Neural progenitor cell (in vitro differentiated cells): ENCODE results near the gene TNNC1. TPM values are rescaled to one million over a fixed set of nuclear protein-coding genes. Genes with fewer than 3 reads are reported as not detected.

Experiments
- DNase-seq: peaks from one replicate; pipeline ENCODE4 v3.0.0-alpha.2; 2016; ENCODE audit warnings: low spot score
- H2AFZ ChIP-seq: fragments of 200-600 bp; sonication (generic); replicated peaks from 2 replicates; pipeline ENCODE4 v1.6.1; 2016; ENCODE audit warnings: antibody characterized with exemption
- H3F3A ChIP-seq: fragments of 200-600 bp; sonication (generic); 2 replicates; pipeline ENCODE4 v1.6.1; 2016; ENCODE audit warnings: antibody characterized with exemption, low read depth
- H3K27ac ChIP-seq: fragments of 200-600 bp; sonication (generic); 2 replicates; pipeline ENCODE4 v1.5.1; 2016; ENCODE audit warnings: mild to moderate bottlenecking
- H3K27me3 ChIP-seq: fragments of 200-600 bp; sonication (generic); 2 replicates; pipeline ENCODE4 v1.6.1; 2016; ENCODE audit warnings: mild to moderate bottlenecking, moderate library complexity
- H3K36me3 ChIP-seq: fragments of 200-600 bp; sonication (generic); 2 replicates; pipeline ENCODE4 v1.5.1; 2016
- H3K4me1 ChIP-seq: fragments of 200-600 bp; sonication (generic); 2 replicates; pipeline ENCODE4 v1.6.1; 2016; ENCODE audit warnings: mixed run types
- H3K4me2 ChIP-seq: fragments of 200-600 bp; sonication (generic); 2 replicates; pipeline ENCODE4 v1.6.1; 2016
- H3K4me3 ChIP-seq: fragments of 200-600 bp; sonication (generic); 2 replicates; pipeline ENCODE4 v1.5.1; 2016
- H3K79me2 ChIP-seq: fragments of 200-600 bp; sonication (generic); 2 replicates; pipeline ENCODE4 v1.6.1; 2016; ENCODE audit warnings: low read depth
- H3K9ac ChIP-seq: fragments of 200-600 bp; sonication (generic); 2 replicates; pipeline ENCODE4 v1.6.1; 2016
- H3K9me3 ChIP-seq: fragments of 200-600 bp; sonication (generic); 2 replicates; pipeline ENCODE4 v1.5.1; 2016; ENCODE audit warnings: low read depth
- H4K20me1 ChIP-seq: fragments of 200-600 bp; sonication (generic); 2 replicates; pipeline ENCODE4 v1.6.1; 2016; ENCODE audit warnings: low read depth
- H3K27ac Mint-ChIP-seq: 3 replicates; pipeline ENCODE4 v1.8.0; 2021; ENCODE audit warnings: mixed read lengths
- H3K27me3 Mint-ChIP-seq: 2 replicates; pipeline ENCODE4 v1.8.0; 2022; ENCODE audit warnings: low read depth, mild to moderate bottlenecking, inconsistent platforms, moderate library complexity, mixed read lengths; ENCODE audit not compliant: insufficient read depth
- H3K36me3 Mint-ChIP-seq: 3 replicates; pipeline ENCODE4 v1.8.0; 2021; ENCODE audit warnings: mixed read lengths
- H3K4me1 Mint-ChIP-seq: 3 replicates; pipeline ENCODE4 v1.8.0; 2021; ENCODE audit warnings: mixed read lengths
- H3K4me3 Mint-ChIP-seq: 3 replicates; pipeline ENCODE4 v1.8.0; 2021; ENCODE audit warnings: mild to moderate bottlenecking, moderate library complexity, mixed read lengths
- H3K9me3 Mint-ChIP-seq: 3 replicates; pipeline ENCODE4 v1.8.0; 2020; ENCODE audit warnings: mixed read lengths
- EZH2 ChIP-seq: fragments of 200-600 bp; sonication (generic); IDR thresholded peaks from 2 replicates; pipeline ENCODE4 v1.6.1; 2017; ENCODE audit warnings: antibody characterized with exemption, mild to moderate bottlenecking, moderate library complexity
- EZH2phosphoT487 ChIP-seq: fragments of 200-600 bp; sonication (generic); IDR thresholded peaks from 2 replicates; pipeline ENCODE4 v1.6.1; 2017; ENCODE audit warnings: antibody characterized with exemption
- total RNA-seq: library from RNA; depleted of rRNA; stranded (reverse); fragments of >200 nt; gene quantifications from 2 replicates; pipeline ENCODE4 v1.2.3, GENCODE V29; 2015; ENCODE audit warnings: low replicate concordance
- TF ChIP-seq, protein P1 (sequence below): fragments of 200-600 bp; sonication (generic); IDR thresholded peaks from 2 replicates; pipeline ENCODE4 v1.5.1; 2017; ENCODE audit warnings: antibody characterized with exemption, mild to moderate bottlenecking

TNNC1 gene
- total RNA-seq, 1 donor from 2014 or later: 0.67 TPM

DNA sequence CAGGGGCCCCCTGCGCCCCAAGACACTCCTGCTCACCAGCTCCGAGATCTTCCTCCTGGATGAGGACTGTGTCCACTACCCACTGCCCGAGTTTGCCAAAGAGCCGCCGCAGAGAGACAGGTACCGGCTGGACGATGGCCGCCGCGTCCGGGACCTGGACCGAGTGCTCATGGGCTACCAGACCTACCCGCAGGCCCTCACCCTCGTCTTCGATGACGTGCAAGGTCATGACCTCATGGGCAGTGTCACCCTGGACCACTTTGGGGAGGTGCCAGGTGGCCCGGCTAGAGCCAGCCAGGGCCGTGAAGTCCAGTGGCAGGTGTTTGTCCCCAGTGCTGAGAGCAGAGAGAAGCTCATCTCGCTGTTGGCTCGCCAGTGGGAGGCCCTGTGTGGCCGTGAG, 38.2 kb upstream of the TNNC1 start:
- peaks cover 6% of the 10 kb centered on the region for H3K4me1 ChIP-seq
- no peak overlapping the region for H3K4me3 ChIP-seq
- H3K27me3 ChIP-seq: no peaks in the 10 kb centered on the region
- no peak overlapping the region for H3K9ac ChIP-seq
- H3K27ac Mint-ChIP-seq: no peak overlapping the region
- peaks cover 22% of the 10 kb centered on the region for H4K20me1 ChIP-seq
- peaks cover 10% of the 10 kb centered on the region for H3K4me1 Mint-ChIP-seq
- H3K4me3 Mint-ChIP-seq: no peak overlapping the region
- no peak for DNase-seq
- H3K36me3 Mint-ChIP-seq: peaks cover 11% of the 10 kb centered on the region
- no peaks in the 10 kb centered on the region for H3K36me3 ChIP-seq
- no peaks in the 10 kb centered on the region for H3K79me2 ChIP-seq
- peaks cover 6% of the 10 kb centered on the region for H3K27me3 Mint-ChIP-seq
- H3K9me3 ChIP-seq: no peaks in the 10 kb centered on the region
- no peaks in the 10 kb centered on the region for H3K9me3 Mint-ChIP-seq
- H3F3A ChIP-seq: peaks cover 7% of the 10 kb centered on the region
- no peak overlapping the region for H3K4me2 ChIP-seq
- no peak overlapping the region for H3K27ac ChIP-seq
- TF ChIP-seq EZH2 (no peak), EZH2phosphoT487 (no peak)
- TF ChIP-seq, protein P1, sequence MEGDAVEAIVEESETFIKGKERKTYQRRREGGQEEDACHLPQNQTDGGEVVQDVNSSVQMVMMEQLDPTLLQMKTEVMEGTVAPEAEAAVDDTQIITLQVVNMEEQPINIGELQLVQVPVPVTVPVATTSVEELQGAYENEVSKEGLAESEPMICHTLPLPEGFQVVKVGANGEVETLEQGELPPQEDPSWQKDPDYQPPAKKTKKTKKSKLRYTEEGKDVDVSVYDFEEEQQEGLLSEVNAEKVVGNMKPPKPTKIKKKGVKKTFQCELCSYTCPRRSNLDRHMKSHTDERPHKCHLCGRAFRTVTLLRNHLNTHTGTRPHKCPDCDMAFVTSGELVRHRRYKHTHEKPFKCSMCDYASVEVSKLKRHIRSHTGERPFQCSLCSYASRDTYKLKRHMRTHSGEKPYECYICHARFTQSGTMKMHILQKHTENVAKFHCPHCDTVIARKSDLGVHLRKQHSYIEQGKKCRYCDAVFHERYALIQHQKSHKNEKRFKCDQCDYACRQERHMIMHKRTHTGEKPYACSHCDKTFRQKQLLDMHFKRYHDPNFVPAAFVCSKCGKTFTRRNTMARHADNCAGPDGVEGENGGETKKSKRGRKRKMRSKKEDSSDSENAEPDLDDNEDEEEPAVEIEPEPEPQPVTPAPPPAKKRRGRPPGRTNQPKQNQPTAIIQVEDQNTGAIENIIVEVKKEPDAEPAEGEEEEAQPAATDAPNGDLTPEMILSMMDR: no peak
- no peak overlapping the region for H2AFZ ChIP-seq

DNA sequence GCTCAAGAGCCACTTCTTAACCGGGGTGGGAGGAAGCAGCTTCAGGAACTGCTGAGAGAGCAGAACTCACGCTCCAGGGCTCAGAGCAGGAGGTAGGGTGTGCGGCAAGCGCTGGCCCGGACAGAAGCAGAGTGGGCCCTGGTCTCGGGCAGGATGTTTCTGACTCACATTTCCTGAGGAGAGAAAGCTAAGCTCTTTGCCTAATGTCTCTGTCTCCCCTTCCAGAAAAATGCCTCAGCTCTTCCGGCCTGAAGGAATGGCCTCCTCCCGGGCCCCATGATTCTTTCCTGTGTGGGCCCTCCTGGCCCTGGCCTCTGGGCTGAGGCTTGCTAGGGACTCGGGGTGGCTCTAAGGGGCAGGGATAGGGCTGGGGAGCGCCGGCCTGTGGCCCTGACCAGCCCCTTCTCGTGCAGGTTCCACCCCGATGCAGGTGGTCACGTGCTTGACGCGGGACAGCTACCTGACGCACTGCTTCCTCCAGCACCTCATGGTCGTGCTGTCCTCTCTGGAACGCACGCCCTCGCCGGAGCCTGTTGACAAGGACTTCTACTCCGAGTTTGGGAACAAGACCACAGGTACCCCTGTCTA, 37.2 kb upstream of the TNNC1 start:
- H3K36me3 Mint-ChIP-seq: peaks cover 11% of the 10 kb centered on the region
- H3K4me3 Mint-ChIP-seq: no peak overlapping the region
- Histone ChIP-seq H4K20me1 (peaks cover 22% of the 10 kb centered on the region), H3K4me2 (no peak overlapping the region), H3K4me3 (no peak overlapping the region), H3K9ac (no peak overlapping the region), H3K9me3 (no peaks in the 10 kb centered on the region), H3K79me2 (no peaks in the 10 kb centered on the region), H3K27ac (no peak overlapping the region), H2AFZ (no peak overlapping the region), H3K27me3 (no peaks in the 10 kb centered on the region), H3F3A (peaks cover 7% of the 10 kb centered on the region), H3K36me3 (no peaks in the 10 kb centered on the region), H3K4me1 (peaks cover 6% of the 10 kb centered on the region)
- peaks cover 6% of the 10 kb centered on the region for H3K27me3 Mint-ChIP-seq
- H3K9me3 Mint-ChIP-seq: no peaks in the 10 kb centered on the region
- no peak for DNase-seq
- H3K27ac Mint-ChIP-seq: no peak overlapping the region
- peaks cover 10% of the 10 kb centered on the region for H3K4me1 Mint-ChIP-seq
- TF ChIP-seq, protein P1: no peak
- TF ChIP-seq EZH2: no peak
- no peak for TF ChIP-seq EZH2phosphoT487

DNA sequence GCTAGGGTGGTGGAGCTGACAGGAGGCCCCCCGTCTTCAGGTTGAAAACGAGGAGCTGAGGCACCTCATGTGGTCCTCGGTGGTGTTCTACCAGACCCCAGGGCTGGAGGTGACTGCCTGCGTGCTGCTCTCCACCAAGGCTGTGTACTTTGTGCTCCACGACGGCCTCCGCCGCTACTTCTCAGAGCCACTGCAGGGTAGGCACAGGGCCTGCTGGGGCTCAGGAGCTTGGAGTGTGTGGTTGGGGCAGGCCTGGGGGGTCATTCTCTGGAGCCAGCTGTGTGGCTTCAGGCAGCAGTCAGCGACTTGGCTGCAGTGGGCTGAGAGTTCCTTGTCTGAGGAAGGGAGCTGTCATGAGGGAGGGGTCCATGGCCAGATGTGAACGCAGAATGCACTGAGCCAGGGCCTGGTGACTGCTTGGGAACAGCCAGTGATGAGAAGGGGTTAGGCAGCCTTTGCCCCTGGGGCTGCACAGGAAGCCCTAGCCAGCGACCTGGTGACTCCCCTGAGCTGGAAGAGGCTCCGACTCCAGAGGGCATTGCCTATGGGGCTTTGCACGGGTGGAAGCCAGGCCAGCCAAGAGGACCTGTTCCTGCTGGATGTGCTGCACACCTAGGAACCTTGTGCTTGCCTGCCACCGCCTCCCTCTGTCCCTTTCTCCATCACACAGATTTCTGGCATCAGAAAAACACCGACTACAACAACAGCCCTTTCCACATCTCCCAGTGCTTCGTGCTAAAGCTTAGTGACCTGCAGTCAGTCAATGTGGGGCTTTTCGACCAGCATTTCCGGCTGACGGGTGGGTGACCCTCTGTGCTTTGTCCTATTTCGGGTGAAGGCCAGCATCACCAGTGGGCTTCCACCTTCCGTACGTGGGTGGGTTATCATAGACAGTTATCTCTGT, 36.4 kb upstream of the TNNC1 start:
- no peaks in the 10 kb centered on the region for H3K79me2 ChIP-seq
- no peak overlapping the region for H3K4me3 ChIP-seq
- peaks cover 10% of the 10 kb centered on the region for H3K4me1 Mint-ChIP-seq
- H3K9me3 Mint-ChIP-seq: no peaks in the 10 kb centered on the region
- no peak overlapping the region for H2AFZ ChIP-seq
- H3K27ac Mint-ChIP-seq: peak overlapping the region; percentile 10
- H3K27ac ChIP-seq: no peak overlapping the region
- H3F3A ChIP-seq: peaks cover 7% of the 10 kb centered on the region
- H3K4me1 ChIP-seq: peaks cover 6% of the 10 kb centered on the region
- H3K36me3 Mint-ChIP-seq: peaks cover 15% of the 10 kb centered on the region
- no peaks in the 10 kb centered on the region for H3K27me3 ChIP-seq
- H3K9me3 ChIP-seq: no peaks in the 10 kb centered on the region
- H3K4me2 ChIP-seq: no peak overlapping the region
- no peak for DNase-seq
- H4K20me1 ChIP-seq: peaks cover 22% of the 10 kb centered on the region
- TF ChIP-seq, protein P1: no peak
- TF ChIP-seq EZH2: no peak
- no peak for TF ChIP-seq EZH2phosphoT487
- peaks cover 6% of the 10 kb centered on the region for H3K27me3 Mint-ChIP-seq
- H3K4me3 Mint-ChIP-seq: no peak overlapping the region
- H3K36me3 ChIP-seq: no peaks in the 10 kb centered on the region
- H3K9ac ChIP-seq: no peak overlapping the region
